Measurements from ENCODE around the gene PNCK. TPM values are rescaled to one million over a fixed set of nuclear protein-coding genes. Genes with fewer than 3 reads are reported as not detected.

PNCK gene
- total and polyA plus RNA-seq, 2 experiments from 2014 or later, result 3.5 to 11.9 TPM

GRCh38 chrX:153703036-153703370 is 29.4 kb upstream of the PNCK start:
- Mint-ChIP-seq H3K36me3 (ENCODE audit: low read depth) (peaks cover 21% of the 10 kb centered on the region), H3K27me3 (ENCODE audit: insufficient read depth, low read depth, poor library complexity) (peaks cover 8% of the 10 kb centered on the region), H3K4me1 (peaks cover 9% of the 10 kb centered on the region; the same call in 2 of the 3 replicates), H3K27ac (no peak overlapping the region), H3K9me3 (no peaks in the 10 kb centered on the region; the same call in 2 of the 3 replicates), H3K4me3 (no peak overlapping the region)
- DNase-seq (ENCODE audit: low spot score), result no peak
- H3K27me3 ChIP-seq (ENCODE audit: insufficient read depth), result no peaks in the 10 kb centered on the region
- no peaks in the 10 kb centered on the region for H3F3A ChIP-seq (replicated peaks; ENCODE audit: low read depth)
- H3K27ac ChIP-seq (ENCODE audit: low read depth), result no peak overlapping the region
- H3K4me2 ChIP-seq, result no peak overlapping the region
- no peak for ATAC-seq
- no peaks in the 10 kb centered on the region for H3K9me2 ChIP-seq (ENCODE audit: insufficient read depth)
- H3K36me3 ChIP-seq (ENCODE audit: insufficient read depth), result no peaks in the 10 kb centered on the region
- TF ChIP-seq NANOG (IDR thresholded peaks at IDR 0.05; ENCODE audit: borderline replicate concordance) (no peak), POLR2AphosphoS5 (IDR thresholded peaks at IDR 0.05; ENCODE audit: low read depth) (no peak), CTCF (conservative IDR thresholded peaks at IDR 0.05; ENCODE audit: low read depth in 2 of 2) (no peak)
- no peak overlapping the region for H2AFZ ChIP-seq
- H3K79me2 ChIP-seq (replicated peaks; ENCODE audit: insufficient read depth), result no peaks in the 10 kb centered on the region
- H4K20me1 ChIP-seq (replicated peaks; ENCODE audit: insufficient read depth), result no peaks in the 10 kb centered on the region
- H3K4me1 ChIP-seq (ENCODE audit: insufficient read depth), result no peaks in the 10 kb centered on the region
- H3K4me3 ChIP-seq, result no peak overlapping the region

GRCh38 chrX:153702336-153703035 is 28.9 kb upstream of the PNCK start:
- H3K4me1 Mint-ChIP-seq, result peaks cover 9% of the 10 kb centered on the region; the same call in 2 of the 3 replicates
- no peaks in the 10 kb centered on the region for H3K27me3 ChIP-seq (ENCODE audit: insufficient read depth)
- no peak for TF ChIP-seq ZNF114 (CRISPR knock-in tag; IDR thresholded peaks at IDR 0.05)
- TF ChIP-seq STAT1 (IDR thresholded peaks at IDR 0.05; ENCODE audit: unreplicated experiment), result no peak
- TF ChIP-seq POLR2AphosphoS5 (IDR thresholded peaks at IDR 0.05; ENCODE audit: low read depth), result no peak
- no peak for TF ChIP-seq EZH2phosphoT487 (IDR thresholded peaks at IDR 0.05; ENCODE audit: unreplicated experiment)
- no peak for TF ChIP-seq NANOG (IDR thresholded peaks at IDR 0.05; ENCODE audit: borderline replicate concordance)
- TF ChIP-seq ZNF462 (CRISPR knock-in tag; IDR thresholded peaks at IDR 0.05), result no peak
- no peak for TF ChIP-seq REST (IDR thresholded peaks at IDR 0.05; ENCODE audit: unreplicated experiment)
- H3K4me3 Mint-ChIP-seq, result no peak overlapping the region
- no peaks in the 10 kb centered on the region for H4K20me1 ChIP-seq (replicated peaks; ENCODE audit: insufficient read depth)
- H3K4me3 ChIP-seq, result no peak overlapping the region
- no peak overlapping the region for H3K27ac ChIP-seq (ENCODE audit: low read depth)
- no peaks in the 10 kb centered on the region for H3K4me1 ChIP-seq (ENCODE audit: insufficient read depth)
- peaks cover 25% of the 10 kb centered on the region for H3K36me3 Mint-ChIP-seq (ENCODE audit: low read depth)
- no peak overlapping the region for H3K4me2 ChIP-seq
- H3K79me2 ChIP-seq (replicated peaks; ENCODE audit: insufficient read depth), result no peaks in the 10 kb centered on the region
- H3K9me2 ChIP-seq (ENCODE audit: insufficient read depth), result no peaks in the 10 kb centered on the region
- H3K9me3 Mint-ChIP-seq, result no peaks in the 10 kb centered on the region
- peaks cover 9% of the 10 kb centered on the region for H3K27me3 Mint-ChIP-seq (ENCODE audit: insufficient read depth, low read depth, poor library complexity)
- H3K36me3 ChIP-seq (ENCODE audit: insufficient read depth), result no peaks in the 10 kb centered on the region
- H2AFZ ChIP-seq, result no peak overlapping the region
- H3F3A ChIP-seq (replicated peaks; ENCODE audit: low read depth), result no peaks in the 10 kb centered on the region
- DNase-seq (ENCODE audit: low spot score) (no peak), ATAC-seq (no peak)
- H3K27ac Mint-ChIP-seq, result no peak overlapping the region

Data from GM23338 (cell line).